K562 (cell line): Measurements from ENCODE around the gene ZNF747. TPM values are rescaled to one million over a fixed set of nuclear protein-coding genes. Genes with fewer than 3 reads are reported as not detected.

ENCODE experiments used
- ATAC-seq: fragments of 200-7000 bp; cut with Tn5 transposase; 3 replicates; pipeline ENCODE4 v1.9.1; 2020; ENCODE audit warnings: moderate library complexity
- BruUV-seq: library from RNA; stranded (reverse); fragments of 400-500 nt; replicated peaks from 2 replicates; lab custom pipeline; 2021; lab: Mats Ljungman, UMichigan
- CTCF ChIA-PET: fragments of 300-600 bp; formaldehyde crosslinking; extraction: SDS; loops from one replicate; lab custom pipeline; 2021; ENCODE audit warnings: low intra/inter-chr PET ratio; lab: Yijun Ruan, JAX
- POLR2A ChIA-PET: fragments of 300-600, 350-650 bp; sonication (Branson Sonifier 250); formaldehyde crosslinking; extraction: SDS; loops from one replicate; lab custom pipeline; 2021; ENCODE audit warnings: antibody characterized with exemption, inconsistent platforms; lab: Yijun Ruan, JAX
- DNase-seq, 4 experiments: peaks; one replicate each; pipeline versions ENCODE4 v3.0.0 to v3.0.0-alpha.2; 2011 to 2018; ENCODE audit warnings: low spot score in 3 of 4, mixed read lengths in 3 of 4; ENCODE audit errors: extremely low read depth in 1 of 4
- FAIRE-seq: peaks from 2 replicates; lab custom pipeline; 2011; peaks lifted over from hg19 to GRCh38; lab: Jason Lieb, UNC
- H2AFZ ChIP-seq: 2 replicates; pipeline ENCODE4 v1.6.0; 2011; ENCODE audit warnings: low read depth, low read length, control low read depth, inconsistent platforms
- H3K27ac ChIP-seq: fragments of 200-600 bp; 3 replicates; pipeline ENCODE4 v1.8.0; 2011; ENCODE audit warnings: low read depth, mild to moderate bottlenecking, control low read depth, inconsistent platforms, low read length, moderate library complexity, mixed read lengths; ENCODE audit errors: extremely low read depth
- H3K27me3 ChIP-seq, 2 experiments: fragments of 300-600 bp in 1 of 2; 2 replicates in 1 of 2; 3 replicates in 1 of 2; pipeline versions ENCODE4 v1.6.0 to v1.8.0; 2011; ENCODE audit warnings: inconsistent platforms in 2 of 2, low read length in 2 of 2, mild to moderate bottlenecking in 1 of 2, mixed read lengths in 1 of 2, moderate library complexity in 1 of 2; ENCODE audit not compliant: control insufficient read depth in 2 of 2, insufficient read depth in 2 of 2
- H3K36me3 ChIP-seq: fragments of 300-600 bp; 3 replicates; pipeline ENCODE4 v1.8.0; 2011; ENCODE audit warnings: mild to moderate bottlenecking, low read length, inconsistent platforms; ENCODE audit not compliant: control insufficient read depth, insufficient read depth
- H3K4me1 ChIP-seq, 2 experiments: fragments of 200-600 bp in 1 of 2; replicated peaks in 1 of 2; 2 replicates in 1 of 2; 3 replicates in 1 of 2; pipeline versions ENCODE4 v1.5.1 to v1.8.0; 2011; ENCODE audit warnings: inconsistent platforms in 2 of 2, low read length in 2 of 2, mild to moderate bottlenecking in 1 of 2, mixed read lengths in 1 of 2, moderate library complexity in 1 of 2; ENCODE audit not compliant: control insufficient read depth in 2 of 2, insufficient read depth in 2 of 2
- H3K4me2 ChIP-seq: 2 replicates; pipeline ENCODE4 v1.6.1; 2011; ENCODE audit warnings: low read length, control low read depth, inconsistent platforms, mixed read lengths; ENCODE audit not compliant: insufficient read depth
- H3K4me3 ChIP-seq: fragments of 200-600 bp; sonication (generic), shearing (Covaris generic); 2 replicates; pipeline ENCODE4 v1.5.1; 2016; ENCODE audit warnings: control low read depth, inconsistent platforms
- H3K79me2 ChIP-seq: fragments of 200-600 bp; 3 replicates; pipeline ENCODE4 v1.8.0; 2011; ENCODE audit warnings: low read length, inconsistent platforms; ENCODE audit not compliant: control insufficient read depth, insufficient read depth
- H3K9ac ChIP-seq, 2 experiments: 2 replicates each; pipeline versions ENCODE4 v1.6.0 to v1.6.1; 2011; ENCODE audit warnings: low read depth in 2 of 2, low read length in 2 of 2, control low read depth in 1 of 2, inconsistent platforms in 1 of 2, mild to moderate bottlenecking in 1 of 2, mixed read lengths in 1 of 2; ENCODE audit not compliant: insufficient read depth in 1 of 2
- H3K9me1 ChIP-seq: one replicate; pipeline ENCODE4 v1.6.0; 2011; ENCODE audit warnings: inconsistent platforms, mild to moderate bottlenecking, low read length, moderate library complexity; ENCODE audit not compliant: control insufficient read depth, insufficient read depth
- H3K9me3 ChIP-seq: replicated peaks from 2 replicates; pipeline ENCODE4 v1.5.1; 2011; ENCODE audit warnings: low read depth, low read length, inconsistent platforms; ENCODE audit not compliant: control insufficient read depth, insufficient read depth
- H4K20me1 ChIP-seq: replicated peaks from 2 replicates; pipeline ENCODE4 v1.6.1; 2011; ENCODE audit warnings: low read length, inconsistent platforms, mixed read lengths; ENCODE audit not compliant: control insufficient read depth, insufficient read depth
- CHD2 ChIP-seq: IDR thresholded peaks from 2 replicates; pipeline ENCODE4 v1.6.1; 2011; ENCODE audit warnings: low read depth, low read length
- EGR1 ChIP-seq: fragments of 450-650 bp; conservative IDR thresholded peaks from 2 replicates; pipeline ENCODE4 v1.6.1; 2017; ENCODE audit warnings: mild to moderate bottlenecking
- FIP1L1 ChIP-seq: fragments of 200-400 bp; formaldehyde crosslinking; IDR thresholded peaks from 2 replicates; pipeline ENCODE4 v1.6.1; 2018; ENCODE audit warnings: mild to moderate bottlenecking, low read depth, low read length; ENCODE audit not compliant: poor library complexity, severe bottlenecking
- MEIS2 ChIP-seq: fragments of 450-650 bp; IDR thresholded peaks from 2 replicates; pipeline ENCODE4 v1.6.1; 2014; ENCODE audit warnings: mild to moderate bottlenecking; ENCODE audit not compliant: partially characterized antibody
- PATZ1 ChIP-seq: fragments of 250-450 bp; sonication (Bioruptor Pico); IDR thresholded peaks from 2 replicates; pipeline ENCODE4 v1.5.0; 2020; ENCODE audit warnings: mild to moderate bottlenecking, borderline replicate concordance
- POLR2G ChIP-seq: fragments of 200-400 bp; formaldehyde crosslinking; IDR thresholded peaks from 2 replicates; pipeline ENCODE4 v1.6.1; 2017; ENCODE audit warnings: low read depth, mild to moderate bottlenecking, antibody characterized with exemption, low read length, moderate library complexity
- RBFOX2 ChIP-seq: fragments of 200-400 bp; formaldehyde crosslinking; IDR thresholded peaks from 2 replicates; pipeline ENCODE4 v1.6.1; 2017; ENCODE audit warnings: low read depth, mild to moderate bottlenecking, low read length, moderate library complexity
- SMARCA4 ChIP-seq: fragments of 450-650 bp; IDR thresholded peaks from 2 replicates; pipeline ENCODE4 v1.6.1; 2016
- TCF7 ChIP-seq: sonication (generic); IDR thresholded peaks from 2 replicates; pipeline ENCODE4 v1.6.1; 2016; ENCODE audit warnings: antibody characterized with exemption, borderline replicate concordance
- ZSCAN29 ChIP-seq: fragments of 450-650 bp; IDR thresholded peaks from 2 replicates; pipeline ENCODE4 v1.6.1; 2017
- WGBS: fragments of 100-300 bp; shearing (Covaris generic); methylation state at CpG from one replicate; pipeline ENCODE4 v1.1.6; 2016; ENCODE audit warnings: low coverage, mixed read lengths; ENCODE audit not compliant: insufficient coverage; ENCODE audit errors: missing lambda C conversion rate; 5-methylcytosine and 5-hydroxymethylcytosine counted together
- in situ Hi-C: fragments of 300-500 bp; cut with MboI; formaldehyde crosslinking; loops from 4 replicates; pipeline ENCODE4 v1.15.0; 2018; ENCODE audit warnings: inconsistent platforms, mixed read lengths
- intact Hi-C: fragments of 100-400 bp; cut with micrococcal nuclease; formaldehyde crosslinking; loops from 2 replicates; pipeline ENCODE4 v1.14.2; 2022
- polyA plus RNA-seq, 8 experiments: library from polyadenylated mRNA; depleted of rRNA in 4 of 8; stranded (reverse) in 5 of 8; unstranded in 3 of 8; fragments of >200 nt; fragmentation: Nextera tagmentation in 2 of 8; fragmentation: Illumina TruSeq in 1 of 8; extraction: Ambion mirVana in 2 of 8; extraction: Trizol in 1 of 8; gene quantifications; 2 replicates each; pipeline versions ENCODE4 v1.2.1 to v1.2.3, GENCODE V29; 2011 to 2014; ENCODE audit warnings: inconsistent platforms in 1 of 8, missing spikeins in 1 of 8
- total RNA-seq, 7 experiments: library from RNA; depleted of rRNA in 6 of 7; stranded (reverse); fragments of >200 nt in 6 of 7; fragmentation: Illumina TruSeq in 2 of 7; extraction: Trizol in 2 of 7; gene quantifications; 2 replicates each; pipeline versions ENCODE4 v1.2.1 to v1.2.3, GENCODE V29; 2011 to 2021; ENCODE audit warnings: low replicate concordance in 1 of 7
- TF ChIP-seq, protein P1 (sequence below): fragments of 250-450 bp; sonication (Bioruptor Pico); IDR thresholded peaks from 2 replicates; pipeline ENCODE4 v1.8.0; 2022; ENCODE audit warnings: moderate library complexity, mild to moderate bottlenecking, inconsistent platforms
- TF ChIP-seq, protein P2 (sequence below), 2 experiments: IDR thresholded peaks; 2 replicates each; pipeline ENCODE4 v1.6.1; 2012; ENCODE audit warnings: improper control_type of control experiment in 2 of 2, low read depth in 2 of 2, low read length in 2 of 2, borderline replicate concordance in 1 of 2

The ZNF747 gene
- total and polyA plus RNA-seq, 9 of the 15 experiments (the other 6 are each of a cell fraction or from before 2014, with no cell fraction given) = 0.14 to 3.3 (median 1.5) TPM

DNA sequence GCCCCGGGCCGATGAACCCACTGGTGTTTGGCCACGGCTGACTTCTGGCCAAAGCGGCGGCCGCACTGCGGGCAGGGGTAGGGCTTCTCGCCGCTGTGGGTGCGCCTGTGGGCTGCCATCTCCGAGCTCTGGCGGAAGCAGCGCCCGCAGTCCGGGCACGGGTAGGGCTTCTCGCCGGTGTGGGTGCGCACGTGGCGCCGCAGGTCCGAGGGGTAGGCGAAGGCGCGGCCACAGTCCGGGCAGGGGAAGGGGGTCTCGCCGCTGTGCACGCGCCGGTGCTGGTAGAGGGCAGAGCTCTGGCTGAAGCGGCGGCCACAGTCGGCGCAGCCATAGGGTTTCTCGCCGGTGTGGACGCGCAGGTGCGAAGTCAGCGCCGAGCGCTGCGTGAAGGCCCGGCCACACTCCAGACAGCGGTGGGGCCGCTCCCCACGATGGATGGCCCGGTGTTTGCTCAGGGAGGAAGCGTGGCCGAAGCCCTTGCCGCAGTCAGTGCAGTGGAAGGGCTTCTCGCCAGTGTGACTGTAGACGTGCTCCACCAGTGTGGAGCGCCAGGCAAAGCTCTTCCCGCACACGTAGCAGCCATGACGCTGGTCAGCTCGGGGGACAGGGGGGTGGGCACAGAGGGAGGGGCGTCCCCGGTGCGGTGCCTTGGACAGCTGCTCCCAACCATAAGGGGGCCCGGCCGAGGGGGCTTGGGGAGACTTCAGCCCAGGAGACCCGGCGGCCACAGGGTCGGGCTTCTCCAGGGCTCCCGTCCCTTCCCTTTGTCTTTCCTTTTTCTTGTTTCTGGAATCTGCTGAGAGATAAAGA is 20.9 kb upstream of the ZNF747 start:
- H3K36me3 ChIP-seq = peaks cover 28% of the 10 kb centered on the region; the same call in 2 of the 3 replicates
- no peak for FAIRE-seq
- TF ChIP-seq EGR1 = no peak
- no peak for TF ChIP-seq ZSCAN29
- peak; percentile 59; the same call in 1 of the 2 replicates for TF ChIP-seq POLR2G
- no peak for TF ChIP-seq MEIS2
- no peak for TF ChIP-seq TCF7
- peak; percentile 21 for TF ChIP-seq FIP1L1
- TF ChIP-seq CHD2 = no peak
- TF ChIP-seq, protein P1, sequence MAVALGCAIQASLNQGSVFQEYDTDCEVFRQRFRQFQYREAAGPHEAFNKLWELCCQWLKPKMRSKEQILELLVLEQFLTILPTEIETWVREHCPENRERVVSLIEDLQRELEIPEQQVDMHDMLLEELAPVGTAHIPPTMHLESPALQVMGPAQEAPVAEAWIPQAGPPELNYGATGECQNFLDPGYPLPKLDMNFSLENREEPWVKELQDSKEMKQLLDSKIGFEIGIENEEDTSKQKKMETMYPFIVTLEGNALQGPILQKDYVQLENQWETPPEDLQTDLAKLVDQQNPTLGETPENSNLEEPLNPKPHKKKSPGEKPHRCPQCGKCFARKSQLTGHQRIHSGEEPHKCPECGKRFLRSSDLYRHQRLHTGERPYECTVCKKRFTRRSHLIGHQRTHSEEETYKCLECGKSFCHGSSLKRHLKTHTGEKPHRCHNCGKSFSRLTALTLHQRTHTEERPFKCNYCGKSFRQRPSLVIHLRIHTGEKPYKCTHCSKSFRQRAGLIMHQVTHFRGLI (CRISPR knock-in tag) = no peak
- TF ChIP-seq SMARCA4 = no peak
- TF ChIP-seq, protein P2, sequence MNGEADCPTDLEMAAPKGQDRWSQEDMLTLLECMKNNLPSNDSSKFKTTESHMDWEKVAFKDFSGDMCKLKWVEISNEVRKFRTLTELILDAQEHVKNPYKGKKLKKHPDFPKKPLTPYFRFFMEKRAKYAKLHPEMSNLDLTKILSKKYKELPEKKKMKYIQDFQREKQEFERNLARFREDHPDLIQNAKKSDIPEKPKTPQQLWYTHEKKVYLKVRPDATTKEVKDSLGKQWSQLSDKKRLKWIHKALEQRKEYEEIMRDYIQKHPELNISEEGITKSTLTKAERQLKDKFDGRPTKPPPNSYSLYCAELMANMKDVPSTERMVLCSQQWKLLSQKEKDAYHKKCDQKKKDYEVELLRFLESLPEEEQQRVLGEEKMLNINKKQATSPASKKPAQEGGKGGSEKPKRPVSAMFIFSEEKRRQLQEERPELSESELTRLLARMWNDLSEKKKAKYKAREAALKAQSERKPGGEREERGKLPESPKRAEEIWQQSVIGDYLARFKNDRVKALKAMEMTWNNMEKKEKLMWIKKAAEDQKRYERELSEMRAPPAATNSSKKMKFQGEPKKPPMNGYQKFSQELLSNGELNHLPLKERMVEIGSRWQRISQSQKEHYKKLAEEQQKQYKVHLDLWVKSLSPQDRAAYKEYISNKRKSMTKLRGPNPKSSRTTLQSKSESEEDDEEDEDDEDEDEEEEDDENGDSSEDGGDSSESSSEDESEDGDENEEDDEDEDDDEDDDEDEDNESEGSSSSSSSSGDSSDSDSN (IDR thresholded peaks at IDR 0.05; ENCODE audit: borderline replicate concordance in 1 of 2, low read depth in 2 of 2, low read length in 2 of 2) = no peak
- TF ChIP-seq RBFOX2 = peak; percentile 39; the same call in 1 of the 2 replicates
- TF ChIP-seq PATZ1 (CRISPR knock-in tag) = no peak

More for the DNA sequence above, 20.9 kb upstream of the ZNF747 start:
- no peaks in the 10 kb centered on the region for H3K9me1 ChIP-seq
- H3K9me3 ChIP-seq = no peaks in the 10 kb centered on the region; the same call in 1 of the 2 replicates
- WGBS = 98% methylated on average over 36 of the region's 69 CpGs
- no peak overlapping the region for H3K9ac ChIP-seq
- DNase-seq (no peak), ATAC-seq (no peak)
- H3K4me1 ChIP-seq = peaks cover 27 to 58% of the 10 kb centered on the region in 2 experiments; a peak in 4 of 5 replicates
- no peak overlapping the region for H3K4me2 ChIP-seq
- in situ Hi-C loops = no loop called here
- no peak overlapping the region for H2AFZ ChIP-seq
- H3K4me3 ChIP-seq = no peak overlapping the region
- no peaks in the 10 kb centered on the region for H3K27me3 ChIP-seq
- no peak overlapping the region for H3K27ac ChIP-seq
- H3K79me2 ChIP-seq = peaks cover 30% of the 10 kb centered on the region
- CTCF ChIA-PET = no interaction called here
- no TSS peak for BruUV-seq
- H4K20me1 ChIP-seq = no peaks in the 10 kb centered on the region; the same call in 1 of the 2 replicates
- POLR2A ChIA-PET = interaction anchor here (1.4 to 4.9 kb wide), 2 partner anchors 14 to 28 kb away, joined by 5 to 20 read pairs; no protein-coding TSS in a partner anchor
- intact Hi-C loops = no loop called here
